SKM-1 (cell line): ENCODE results near the gene ASTN2.

Source experiments
- DNase-seq: peaks from one replicate; lab custom pipeline; 2025; ENCODE audit not compliant: unreplicated experiment; lab: John Stamatoyannopoulos, UW

The ASTN2 gene

GRCh38 chr9:117253261-117253660, 161.6 kb downstream of the ASTN2 start:
- no peak for DNase-seq

- no peak for DNase-seq
Measured at GRCh38 chr9:117250610-117251215, 164.1 kb downstream of the ASTN2 start.

- DNase-seq, result no peak
Measured at GRCh38 chr9:117249799-117250198, 165.1 kb downstream of the ASTN2 start.

GRCh38 chr9:117247266-117247665, 167.6 kb downstream of the ASTN2 start:
- no peak for DNase-seq

- DNase-seq, result no peak
Measured at GRCh38 chr9:117245175-117245829, 169.6 kb downstream of the ASTN2 start.

- DNase-seq, result no peak
Measured at GRCh38 chr9:117242082-117242481, 172.8 kb downstream of the ASTN2 start.

- no peak for DNase-seq
Measured at GRCh38 chr9:117239428-117239827, 175.4 kb downstream of the ASTN2 start.

GRCh38 chr9:117234103-117234502, 180.8 kb downstream of the ASTN2 start:
- no peak for DNase-seq

- DNase-seq, result no peak
Measured at GRCh38 chr9:117233016-117233415, 181.8 kb downstream of the ASTN2 start.

- no peak for DNase-seq
Measured at GRCh38 chr9:117232281-117232680, 182.6 kb downstream of the ASTN2 start.

- no peak for DNase-seq
Measured at GRCh38 chr9:117231012-117231411, 183.8 kb downstream of the ASTN2 start.

GRCh38 chr9:117224695-117225094, 190.2 kb downstream of the ASTN2 start:
- DNase-seq, result no peak

GRCh38 chr9:117218951-117219350, 195.9 kb downstream of the ASTN2 start:
- no peak for DNase-seq

GRCh38 chr9:117214416-117214815, 200.4 kb downstream of the ASTN2 start:
- no peak for DNase-seq

GRCh38 chr9:117211280-117211679, 203.6 kb downstream of the ASTN2 start:
- DNase-seq, result no peak

- DNase-seq, result no peak
Measured at GRCh38 chr9:117205806-117206205, 209.1 kb downstream of the ASTN2 start.

- DNase-seq, result no peak
Measured at GRCh38 chr9:117204971-117205370, 209.9 kb downstream of the ASTN2 start.

- no peak for DNase-seq
Measured at GRCh38 chr9:117191504-117192261, 223.2 kb downstream of the ASTN2 start.

GRCh38 chr9:117189121-117189520, 225.7 kb downstream of the ASTN2 start:
- no peak for DNase-seq

GRCh38 chr9:117188394-117188793, 226.5 kb downstream of the ASTN2 start:
- no peak for DNase-seq

GRCh38 chr9:117187498-117187897, 227.4 kb downstream of the ASTN2 start:
- no peak for DNase-seq

GRCh38 chr9:117184173-117184572, 230.7 kb downstream of the ASTN2 start:
- DNase-seq, result no peak
